H9 (cell line): ENCODE results near the gene DMD. TPM values are rescaled to one million over a fixed set of nuclear protein-coding genes. Genes with fewer than 3 reads are reported as not detected.

Source experiments
- DNase-seq: peaks from one replicate; pipeline ENCODE4 v3.0.0-alpha.2; 2017
- H2AFZ ChIP-seq: one replicate; pipeline ENCODE4 v1.6.1; 2013; ENCODE audit warnings: mild to moderate bottlenecking, low read length, control low read depth, moderate library complexity
- H2AK5ac ChIP-seq: 2 replicates; pipeline ENCODE4 v1.6.1; 2013; ENCODE audit warnings: low read length, control low read depth, mixed read lengths; ENCODE audit not compliant: insufficient read length
- H2BK120ac ChIP-seq: one replicate; pipeline ENCODE4 v1.6.1; 2013; ENCODE audit warnings: low read depth, mild to moderate bottlenecking, low read length, control low read depth, inconsistent platforms; ENCODE audit not compliant: poor library complexity, severe bottlenecking
- H2BK12ac ChIP-seq: 2 replicates; pipeline ENCODE4 v1.6.1; 2013; ENCODE audit warnings: low read length, control low read depth, mixed read lengths, low read depth; ENCODE audit not compliant: insufficient read length
- H2BK15ac ChIP-seq: 2 replicates; pipeline ENCODE4 v1.6.1; 2013; ENCODE audit warnings: low read depth, low read length, control low read depth
- H2BK20ac ChIP-seq: one replicate; pipeline ENCODE4 v1.6.1; 2013; ENCODE audit warnings: low read depth, mild to moderate bottlenecking, low read length, control low read depth, inconsistent platforms; ENCODE audit not compliant: poor library complexity, severe bottlenecking
- H2BK5ac ChIP-seq: 2 replicates; pipeline ENCODE4 v1.6.1; 2013; ENCODE audit warnings: low read length, control low read depth, mixed read lengths; ENCODE audit not compliant: insufficient read length
- H3K14ac ChIP-seq: 2 replicates; pipeline ENCODE4 v1.6.1; 2013; ENCODE audit warnings: low read length, control low read depth; ENCODE audit not compliant: insufficient read depth
- H3K18ac ChIP-seq: 2 replicates; pipeline ENCODE4 v1.6.1; 2013; ENCODE audit warnings: low read depth, mild to moderate bottlenecking, mixed read lengths, low read length, control low read depth; ENCODE audit not compliant: insufficient read length
- H3K23ac ChIP-seq: 2 replicates; pipeline ENCODE4 v1.6.1; 2013; ENCODE audit warnings: low read length, control low read depth, mixed read lengths, low read depth; ENCODE audit not compliant: insufficient read length
- H3K23me2 ChIP-seq: 2 replicates; pipeline ENCODE4 v1.6.1; 2013; ENCODE audit warnings: low read depth, mild to moderate bottlenecking, mixed read lengths, low read length, control low read depth; ENCODE audit not compliant: insufficient read length, poor library complexity, severe bottlenecking
- H3K27ac ChIP-seq: 2 replicates; pipeline ENCODE4 v1.5.1; 2013; ENCODE audit warnings: low read length, control low read depth, mixed read lengths, low read depth; ENCODE audit not compliant: insufficient read length
- H3K27me3 ChIP-seq: 2 replicates; pipeline ENCODE4 v1.6.1; 2013; ENCODE audit warnings: low read length, control low read depth, inconsistent platforms; ENCODE audit not compliant: insufficient read depth
- H3K4ac ChIP-seq: 2 replicates; pipeline ENCODE4 v1.6.1; 2013; ENCODE audit warnings: low read depth, mild to moderate bottlenecking, control low read depth, inconsistent platforms, low read length, moderate library complexity
- H3K4me1 ChIP-seq: 2 replicates; pipeline ENCODE4 v1.6.1; 2013; ENCODE audit warnings: low read length, control low read depth, inconsistent platforms; ENCODE audit not compliant: insufficient read depth
- H3K4me2 ChIP-seq: 2 replicates; pipeline ENCODE4 v1.6.1; 2013; ENCODE audit warnings: low read length, control low read depth, mixed read lengths; ENCODE audit not compliant: insufficient read length, insufficient read depth
- H3K56ac ChIP-seq: 2 replicates; pipeline ENCODE4 v1.6.1; 2013; ENCODE audit warnings: low read depth, mild to moderate bottlenecking, mixed read lengths, low read length, control low read depth; ENCODE audit not compliant: insufficient read length
- H3K79me1 ChIP-seq: 2 replicates; pipeline ENCODE4 v1.6.1; 2013; ENCODE audit warnings: low read depth, mild to moderate bottlenecking, moderate library complexity, low read length, control low read depth, inconsistent platforms; ENCODE audit not compliant: insufficient read depth, poor library complexity, severe bottlenecking
- H3K79me2 ChIP-seq: 2 replicates; pipeline ENCODE4 v1.6.1; 2013; ENCODE audit warnings: low read length, control low read depth, inconsistent platforms; ENCODE audit not compliant: insufficient read depth
- H3K9ac ChIP-seq: 2 replicates; pipeline ENCODE4 v1.6.1; 2013; ENCODE audit warnings: low read length, control low read depth, mixed read lengths; ENCODE audit not compliant: insufficient read length; ENCODE audit errors: extremely low read depth
- H3K9me3 ChIP-seq: one replicate; pipeline ENCODE4 v1.6.1; 2013; ENCODE audit warnings: low read depth, low read length, inconsistent platforms; ENCODE audit not compliant: control insufficient read depth
- H3T11ph ChIP-seq: one replicate; pipeline ENCODE4 v1.6.1; 2013; ENCODE audit warnings: mild to moderate bottlenecking, low read length, control low read depth, inconsistent platforms
- H4K20me1 ChIP-seq: one replicate; pipeline ENCODE4 v1.6.1; 2013; ENCODE audit not compliant: control insufficient read depth, insufficient read length, insufficient read depth
- H4K5ac ChIP-seq: 2 replicates; pipeline ENCODE4 v1.6.1; 2013; ENCODE audit warnings: low read depth, mild to moderate bottlenecking, mixed read lengths, low read length, control low read depth; ENCODE audit not compliant: insufficient read length
- H4K8ac ChIP-seq: replicated peaks from 2 replicates; pipeline ENCODE4 v1.6.1; 2013; ENCODE audit warnings: low read length, control low read depth, mixed read lengths, low read depth; ENCODE audit not compliant: insufficient read length
- H4K91ac ChIP-seq: 2 replicates; pipeline ENCODE4 v1.6.1; 2013; ENCODE audit warnings: low read depth, mild to moderate bottlenecking, moderate library complexity, mixed read lengths, low read length, control low read depth; ENCODE audit not compliant: insufficient read length
- H3K27ac Mint-ChIP-seq, 3 experiments: 2 replicates in 2 of 3; 3 replicates in 1 of 3; pipeline ENCODE4 v1.8.0; 2020 to 2021; ENCODE audit warnings: mixed read lengths in 3 of 3, mild to moderate bottlenecking in 1 of 3, moderate library complexity in 1 of 3
- H3K27me3 Mint-ChIP-seq: 2 replicates; pipeline ENCODE4 v1.8.0; 2021; ENCODE audit warnings: low read depth, mild to moderate bottlenecking, moderate library complexity, mixed read lengths
- H3K36me3 Mint-ChIP-seq, 3 experiments: 2 replicates in 2 of 3; 3 replicates in 1 of 3; pipeline ENCODE4 v1.8.0; 2020 to 2021; ENCODE audit warnings: low read depth in 3 of 3, mixed read lengths in 3 of 3; ENCODE audit not compliant: insufficient read depth in 1 of 3
- H3K4me1 Mint-ChIP-seq, 2 experiments: 2 replicates each; pipeline ENCODE4 v1.8.0; 2020; ENCODE audit warnings: mixed read lengths in 2 of 2
- H3K4me3 Mint-ChIP-seq, 2 experiments: 2 replicates in 1 of 2; 3 replicates in 1 of 2; pipeline ENCODE4 v1.8.0; 2020 to 2021; ENCODE audit warnings: mild to moderate bottlenecking in 2 of 2, mixed read lengths in 2 of 2, moderate library complexity in 1 of 2
- H3K9me3 Mint-ChIP-seq, 2 experiments: 2 replicates in 1 of 2; 3 replicates in 1 of 2; pipeline ENCODE4 v1.8.0; 2020; ENCODE audit warnings: mild to moderate bottlenecking in 2 of 2, mixed read lengths in 2 of 2, moderate library complexity in 1 of 2
- CTCF ChIP-seq: fragments of 200-600 bp; sonication (generic); conservative IDR thresholded peaks from 3 replicates; pipeline ENCODE4 v1.8.0; 2021; ENCODE audit warnings: antibody characterized with exemption, mild to moderate bottlenecking
- WGBS: extraction: QIAGEN DNeasy Blood & Tissue Kit; methylation state at CpG from one replicate; pipeline ENCODE4 v1.1.7; 2013; ENCODE audit warnings: missing lambda C conversion rate, low lambda C conversion rate, mixed read lengths; ENCODE audit not compliant: insufficient read length; ENCODE audit errors: extremely low coverage; 5-methylcytosine and 5-hydroxymethylcytosine counted together
- total RNA-seq: library from RNA; stranded (reverse); gene quantifications from 2 replicates; pipeline ENCODE4 v1.2.1, GENCODE V29; 2021

DMD gene
- total RNA-seq, 1 experiment from 2014 or later = 3.8 TPM

- H3K4ac ChIP-seq = no peak overlapping the region
- WGBS = no CpG with 5 or more reads among the region's 2 CpGs
- H3K9ac ChIP-seq = no peak overlapping the region
- H3K79me1 ChIP-seq = no peaks in the 10 kb centered on the region
- no peak overlapping the region for H2BK20ac ChIP-seq
- H2BK12ac ChIP-seq = no peak overlapping the region
- H2BK120ac ChIP-seq = no peak overlapping the region
- H3K56ac ChIP-seq = no peak overlapping the region
- no peak for TF ChIP-seq CTCF
- H3K27me3 ChIP-seq = no peaks in the 10 kb centered on the region
- no peak overlapping the region for H2AFZ ChIP-seq
- H3K18ac ChIP-seq = no peak overlapping the region
- H4K5ac ChIP-seq = no peak overlapping the region
- no peak overlapping the region for H3K23ac ChIP-seq
- no peaks in the 10 kb centered on the region for H3K79me2 ChIP-seq
- H4K20me1 ChIP-seq = no peaks in the 10 kb centered on the region
- no peak for DNase-seq
- H3K9me3 ChIP-seq = no peaks in the 10 kb centered on the region
- H3K27ac ChIP-seq = no peak overlapping the region
- no peak overlapping the region for H2AK5ac ChIP-seq
- Mint-ChIP-seq H3K4me1 (no peaks in the 10 kb centered on the region), H3K27me3 (no peaks in the 10 kb centered on the region; the same call in 1 of the 2 replicates), H3K36me3 (no peaks in the 10 kb centered on the region), H3K4me3 (no peak overlapping the region), H3K27ac (no peak overlapping the region), H3K9me3 (peaks cover 42 to 50% of the 10 kb centered on the region in 2 experiments)
- H3T11ph ChIP-seq = no peak overlapping the region
- H3K14ac ChIP-seq = no peak overlapping the region
- no peaks in the 10 kb centered on the region for H3K23me2 ChIP-seq
- H4K8ac ChIP-seq = no peak overlapping the region
- no peak overlapping the region for H3K4me2 ChIP-seq
- H2BK15ac ChIP-seq = no peak overlapping the region
- H3K4me1 ChIP-seq = no peaks in the 10 kb centered on the region; the same call in 1 of the 2 replicates
- no peak overlapping the region for H2BK5ac ChIP-seq
- no peak overlapping the region for H4K91ac ChIP-seq
These were observed 1602.7 kb downstream of the DMD start for GRCh38 chrX:31608638-31609037.
